HepG2 (cell line): ENCODE measurements around the gene OBSL1. TPM values are rescaled to one million over a fixed set of nuclear protein-coding genes. Genes with fewer than 3 reads are reported as not detected.
A peak's percentile ranks its signal among the peaks of the same experiment; 100 is the strongest.

Experiments
- ATAC-seq: fragments of 200-7000 bp; cut with Tn5 transposase; 3 replicates; pipeline ENCODE4 v1.9.1; 2020; ENCODE audit warnings: mild to moderate bottlenecking, moderate library complexity
- BruUV-seq: library from RNA; stranded (reverse); fragments of 400-500 nt; replicated peaks from 2 replicates; lab custom pipeline; 2021; lab: Mats Ljungman, UMichigan
- CTCF ChIA-PET: fragments of 300-600 bp; formaldehyde crosslinking; extraction: SDS; loops from one replicate; lab custom pipeline; 2021; ENCODE audit warnings: low total read pairs, inconsistent platforms, low intra/inter-chr PET ratio; lab: Yijun Ruan, JAX
- POLR2A ChIA-PET: fragments of 350-600 bp; sonication (Branson Sonifier 250); formaldehyde crosslinking; loops from one replicate; lab custom pipeline; 2020; ENCODE audit warnings: antibody characterized with exemption, inconsistent platforms; lab: Yijun Ruan, JAX
- DNase-seq: peaks from one replicate; pipeline ENCODE4 v3.0.0-alpha.2; 2015; ENCODE audit warnings: low spot score
- FAIRE-seq: peaks from 3 replicates; lab custom pipeline; 2011; peaks lifted over from hg19 to GRCh38; lab: Jason Lieb, UNC
- H2AFZ ChIP-seq: one replicate; pipeline ENCODE4 v1.6.1; 2011; ENCODE audit warnings: low read length, inconsistent platforms
- H3K27ac ChIP-seq: fragments of 300-600 bp; 3 replicates; pipeline ENCODE4 v1.8.0; 2011; ENCODE audit warnings: mixed run types, mild to moderate bottlenecking, mixed read lengths, low read length, inconsistent platforms; ENCODE audit not compliant: insufficient read depth; ENCODE audit errors: extremely low read length
- H3K27me3 ChIP-seq, 2 experiments: fragments of 200-600 bp in 1 of 2; 2 replicates in 1 of 2; 3 replicates in 1 of 2; pipeline versions ENCODE4 v1.6.0 to v1.8.0; 2011; ENCODE audit warnings: low read length in 2 of 2, mild to moderate bottlenecking in 2 of 2, moderate library complexity in 2 of 2, inconsistent platforms in 1 of 2; ENCODE audit not compliant: insufficient read depth in 2 of 2, control insufficient read depth in 1 of 2
- H3K36me3 ChIP-seq, 2 experiments: fragments of 200-600 bp in 1 of 2; replicated peaks in 1 of 2; 2 replicates in 1 of 2; 3 replicates in 1 of 2; pipeline versions ENCODE4 v1.5.1 to v1.8.0; 2011; ENCODE audit warnings: low read length in 2 of 2, inconsistent platforms in 1 of 2; ENCODE audit not compliant: insufficient read depth in 2 of 2, control insufficient read depth in 1 of 2
- H3K4me1 ChIP-seq: 2 replicates; pipeline ENCODE4 v1.5.1; 2012; ENCODE audit warnings: low read length, inconsistent platforms; ENCODE audit not compliant: insufficient read depth
- H3K4me2 ChIP-seq: 2 replicates; pipeline ENCODE4 v1.6.0; 2011; ENCODE audit warnings: low read depth, low read length, inconsistent platforms
- H3K4me3 ChIP-seq, 3 experiments: fragments of 200-600 bp in 1 of 3; sonication (generic), shearing (Covaris generic) in 1 of 3; replicated peaks in 1 of 3; 2 replicates each; pipeline ENCODE4 v1.5.1; 2011 to 2016; ENCODE audit warnings: low read length in 3 of 3, inconsistent platforms in 2 of 3, low read depth in 2 of 3, mild to moderate bottlenecking in 2 of 3, control low read depth in 1 of 3, mixed read lengths in 1 of 3; ENCODE audit not compliant: insufficient read depth in 1 of 3
- H3K79me2 ChIP-seq: one replicate; pipeline ENCODE4 v1.6.1; 2011; ENCODE audit warnings: low read length, inconsistent platforms; ENCODE audit not compliant: insufficient read depth
- H3K9ac ChIP-seq: 2 replicates; pipeline ENCODE4 v1.6.0; 2011; ENCODE audit warnings: mild to moderate bottlenecking, low read depth, low read length, inconsistent platforms; ENCODE audit not compliant: insufficient read depth
- H3K9me3 ChIP-seq: 2 replicates; pipeline ENCODE4 v1.5.1; 2012; ENCODE audit warnings: mild to moderate bottlenecking, low read length
- H4K20me1 ChIP-seq: 2 replicates; pipeline ENCODE4 v1.6.0; 2011; ENCODE audit warnings: inconsistent platforms, mild to moderate bottlenecking, low read length, moderate library complexity; ENCODE audit not compliant: insufficient read depth
- BRCA1 ChIP-seq: sonication (generic); formaldehyde crosslinking; IDR thresholded peaks from 2 replicates; pipeline ENCODE4 v1.4.0; 2020; ENCODE audit warnings: missing genetic modification reagents
- CAMTA2 ChIP-seq: sonication (generic); formaldehyde crosslinking; IDR thresholded peaks from 2 replicates; pipeline ENCODE4 v1.4.0; 2020; ENCODE audit warnings: mild to moderate bottlenecking, missing genetic modification reagents, borderline replicate concordance
- CERS6 ChIP-seq: sonication (generic); formaldehyde crosslinking; IDR thresholded peaks from 2 replicates; pipeline ENCODE4 v1.5.0; 2020; ENCODE audit warnings: missing genetic modification reagents
- EP300 ChIP-seq, 3 experiments: sonication (generic) in 1 of 3; formaldehyde crosslinking in 1 of 3; IDR thresholded peaks; 2 replicates each; pipeline versions ENCODE4 v1.5.1 to v1.6.1; 2011 to 2020; ENCODE audit warnings: low read depth in 2 of 3, low read length in 2 of 3, borderline replicate concordance in 1 of 3, improper control_type of control experiment in 1 of 3, mild to moderate bottlenecking in 1 of 3, missing genetic modification reagents in 1 of 3, moderate library complexity in 1 of 3
- GATAD1 ChIP-seq: IDR thresholded peaks from 2 replicates; pipeline ENCODE4 v1.6.1; 2016; ENCODE audit warnings: missing genetic modification reagents, missing compliant biosample characterization
- MAZ ChIP-seq, 2 experiments: sonication (generic) in 1 of 2; formaldehyde crosslinking in 1 of 2; IDR thresholded peaks; 2 replicates each; pipeline versions ENCODE4 v1.5.0 to v1.6.1; 2012 to 2020; ENCODE audit warnings: low read depth in 2 of 2, mild to moderate bottlenecking in 2 of 2, borderline replicate concordance in 1 of 2, improper control_type of control experiment in 1 of 2, low read length in 1 of 2, missing genetic modification reagents in 1 of 2, moderate library complexity in 1 of 2
- MTA3 ChIP-seq: sonication (generic); formaldehyde crosslinking; IDR thresholded peaks from 2 replicates; pipeline ENCODE4 v1.4.0; 2020; ENCODE audit warnings: missing genetic modification reagents
- MYNN ChIP-seq: sonication (generic); formaldehyde crosslinking; IDR thresholded peaks from 2 replicates; pipeline ENCODE4 v1.4.0; 2020; ENCODE audit warnings: mild to moderate bottlenecking, low read depth, missing genetic modification reagents
- NBN ChIP-seq: fragments of 450-650 bp; conservative IDR thresholded peaks from 2 replicates; pipeline ENCODE4 v1.6.1; 2017
- NCOR1 ChIP-seq: fragments of 200-600 bp; sonication (generic); IDR thresholded peaks from 2 replicates; pipeline ENCODE4 v1.7.0; 2017; ENCODE audit warnings: antibody characterized with exemption, low read length, borderline replicate concordance
- PHF5A ChIP-seq: IDR thresholded peaks from one replicate; pipeline ENCODE4 v1.6.1; 2018; ENCODE audit warnings: low read depth, missing genetic modification reagents; ENCODE audit not compliant: unreplicated experiment
- SMAD3 ChIP-seq: sonication (generic); formaldehyde crosslinking; IDR thresholded peaks from 2 replicates; pipeline ENCODE4 v1.4.0; 2020; ENCODE audit warnings: missing genetic modification reagents
- SP140L ChIP-seq: sonication (generic); formaldehyde crosslinking; IDR thresholded peaks from 2 replicates; pipeline ENCODE4 v1.4.0; 2020; ENCODE audit warnings: missing genetic modification reagents, borderline replicate concordance
- TIGD3 ChIP-seq: sonication (generic); formaldehyde crosslinking; IDR thresholded peaks from 2 replicates; pipeline ENCODE4 v1.5.1; 2020; ENCODE audit warnings: mild to moderate bottlenecking, missing genetic modification reagents, borderline replicate concordance
- ZBTB2 ChIP-seq: sonication (generic); formaldehyde crosslinking; IDR thresholded peaks from 2 replicates; pipeline ENCODE4 v1.8.0; 2022; ENCODE audit warnings: low read depth, missing genetic modification reagents
- ZFP37 ChIP-seq: sonication (generic); formaldehyde crosslinking; IDR thresholded peaks from 2 replicates; pipeline ENCODE4 v1.4.0; 2020; ENCODE audit warnings: missing genetic modification reagents, borderline replicate concordance
- ZNF224 ChIP-seq: sonication (generic); formaldehyde crosslinking; IDR thresholded peaks from 2 replicates; pipeline ENCODE4 v1.5.0; 2020; ENCODE audit warnings: mild to moderate bottlenecking, missing genetic modification reagents
- ZNF678 ChIP-seq: sonication (generic); formaldehyde crosslinking; IDR thresholded peaks from 2 replicates; pipeline ENCODE4 v1.4.0; 2020; ENCODE audit warnings: mild to moderate bottlenecking, missing genetic modification reagents
- ZSCAN21 ChIP-seq: sonication (generic); formaldehyde crosslinking; IDR thresholded peaks from 2 replicates; pipeline ENCODE4 v1.8.0; 2022; ENCODE audit warnings: mild to moderate bottlenecking, missing genetic modification reagents, moderate library complexity, borderline replicate concordance
- WGBS: methylation state at CpG from one replicate; pipeline ENCODE4 v1.1.6; 2017; ENCODE audit warnings: low lambda C conversion rate; 5-methylcytosine and 5-hydroxymethylcytosine counted together
- in situ Hi-C: cut with HindIII; loops from 2 replicates; pipeline ENCODE4 v1.10.0; 2017; ENCODE audit warnings: low pct_unique_long_range_greater_than_20kb; ENCODE audit not compliant: extremely low pct_ligation_motif_present
- intact Hi-C: fragments of 100-400 bp; cut with micrococcal nuclease; formaldehyde crosslinking; loops from one replicate; pipeline ENCODE4 v1.10.0; 2022; ENCODE audit not compliant: unreplicated experiment
- polyA plus RNA-seq, 8 experiments: library from polyadenylated mRNA; depleted of rRNA in 3 of 8; stranded (reverse) in 7 of 8; unstranded in 1 of 8; fragments of >200 nt; fragmentation: Illumina TruSeq in 4 of 8; extraction: Trizol in 4 of 8; gene quantifications; 2 replicates each; pipeline versions ENCODE4 v1.2.1 to v1.2.3, GENCODE V29; 2011 to 2016; ENCODE audit warnings: low read depth in 4 of 8, missing spikeins in 1 of 8, mixed read lengths in 1 of 8; ENCODE audit not compliant: insufficient read depth in 1 of 8
- total RNA-seq, 5 experiments: library from RNA; depleted of rRNA; stranded (reverse); fragments of >200 nt; fragmentation: Illumina TruSeq; extraction: Trizol; gene quantifications; 2 replicates each; pipeline ENCODE4 v1.2.3, GENCODE V29; 2016; ENCODE audit warnings: low read depth in 1 of 5

OBSL1 gene
- total and polyA plus RNA-seq, 2 of the 13 experiments (the other 11 are each of a cell fraction or from before 2014, with no cell fraction given) = 86.7 to 218 TPM

- TF ChIP-seq NCOR1 (no peak), MAZ (IDR thresholded peaks at IDR 0.05; ENCODE audit: borderline replicate concordance, low read depth, low read length) (peak; percentile 76; the same call in 1 of the 2 replicates), MAZ (CRISPR knock-in tag; IDR thresholded peaks at IDR 0.05; ENCODE audit: low read depth) (peak; percentile 72), ZFP37 (CRISPR knock-in tag) (no peak), SMAD3 (no peak), MTA3 (no peak), PHF5A (CRISPR knock-in tag) (no peak), ZSCAN21 (no peak), MYNN (0 out of 2 replicates have a peak, but pooled peaks have one; percentile 28), CERS6 (CRISPR knock-in tag) (no peak), GATAD1 (CRISPR knock-in tag) (no peak), ZNF678 (CRISPR knock-in tag) (no peak)
Measured at GRCh38 chr2:219521066-219521880, 50.1 kb downstream of the OBSL1 start (continued).

- Histone ChIP-seq H4K20me1 (no peaks in the 10 kb centered on the region; the same call in 1 of the 2 replicates), H3K36me3 (no peaks in the 10 kb centered on the region), H3K4me2 (no peak overlapping the region), H3K79me2 (no peaks in the 10 kb centered on the region), H3K4me1 (peaks cover 29% of the 10 kb centered on the region; the same call in 1 of the 2 replicates), H3K4me3 (no peak overlapping the region), H3K9me3 (no peaks in the 10 kb centered on the region), H3K9ac (no peak overlapping the region), H2AFZ (no peak overlapping the region), H3K27ac (no peak overlapping the region), H3K27me3 (peaks cover 22 to 96% of the 10 kb centered on the region in 2 experiments)
- ATAC-seq (no peak), FAIRE-seq (no peak), DNase-seq (no peak)
- ChIA-PET CTCF (interaction anchor here (2.1 kb wide), 1 partner anchor 10 kb away, joined by 5 read pairs; no protein-coding TSS in a partner anchor), POLR2A (interaction anchor here (1.7 kb wide), 1 partner anchor 21 kb away, joined by 5 read pairs; the partner anchor contains the start of gene GMPPA)
- intact Hi-C loops = loop anchor here (2.0 kb wide), 1 partner anchor 43 kb away; no protein-coding TSS in a partner anchor
- no TSS peak for BruUV-seq
- in situ Hi-C loops = loop anchor here (10.0 kb wide), 1 partner anchor 45 kb away; no protein-coding TSS in a partner anchor
- 12% methylated on average over 8 of the region's 8 CpGs for WGBS
- TF ChIP-seq EP300 (IDR thresholded peaks at IDR 0.05; ENCODE audit: low read depth in 2 of 2, low read length in 2 of 2) (no peak), EP300 (CRISPR knock-in tag; IDR thresholded peaks at IDR 0.05; ENCODE audit: borderline replicate concordance) (no peak), ZNF224 (CRISPR knock-in tag) (no peak), CAMTA2 (CRISPR knock-in tag) (no peak), SP140L (CRISPR knock-in tag) (no peak), BRCA1 (no peak), NBN (no peak), ZBTB2 (CRISPR knock-in tag) (no peak), TIGD3 (no peak)
Measured at GRCh38 chr2:219520079-219520478, 51.3 kb downstream of the OBSL1 start.
